Mesenchymal stem cell (in vitro differentiated cells and primary cell): ENCODE measurements around the gene ZNF407.
A peak's percentile ranks its signal among the peaks of the same experiment; 100 is the strongest.

Source experiments
- DNase-seq: peaks from one replicate; pipeline ENCODE4 v3.0.0-alpha.2; 2013
- H2AFZ ChIP-seq: one replicate; pipeline ENCODE4 v1.6.1; 2013; ENCODE audit warnings: low read depth, mild to moderate bottlenecking, control low read depth, inconsistent platforms, low read length, moderate library complexity
- H2AK5ac ChIP-seq: 2 replicates; pipeline ENCODE4 v1.6.1; 2013; ENCODE audit warnings: low read length, moderate library complexity, mild to moderate bottlenecking, inconsistent platforms; ENCODE audit not compliant: severe bottlenecking
- H2BK120ac ChIP-seq: one replicate; pipeline ENCODE4 v1.6.1; 2013; ENCODE audit warnings: low read depth, mild to moderate bottlenecking, inconsistent platforms, low read length, moderate library complexity
- H2BK12ac ChIP-seq, 2 experiments: one replicate each; pipeline ENCODE4 v1.6.1; 2013; ENCODE audit warnings: inconsistent platforms in 2 of 2, low read length in 2 of 2, mild to moderate bottlenecking in 2 of 2, moderate library complexity in 2 of 2, control low read depth in 1 of 2
- H2BK15ac ChIP-seq: one replicate; pipeline ENCODE4 v1.6.1; 2013; ENCODE audit warnings: mild to moderate bottlenecking, low read depth, inconsistent platforms; ENCODE audit not compliant: poor library complexity, severe bottlenecking
- H2BK5ac ChIP-seq: 2 replicates; pipeline ENCODE4 v1.6.1; 2013; ENCODE audit warnings: low read depth, mild to moderate bottlenecking, low read length, control low read depth, inconsistent platforms; ENCODE audit not compliant: poor library complexity, severe bottlenecking
- H3K14ac ChIP-seq, 2 experiments: one replicate each; pipeline ENCODE4 v1.6.1; 2013; ENCODE audit warnings: inconsistent platforms in 2 of 2, low read length in 2 of 2, control low read depth in 1 of 2, mild to moderate bottlenecking in 1 of 2, moderate library complexity in 1 of 2
- H3K18ac ChIP-seq, 2 experiments: one replicate each; pipeline ENCODE4 v1.6.1; 2013; ENCODE audit warnings: inconsistent platforms in 2 of 2, low read length in 2 of 2, control low read depth in 1 of 2, low read depth in 1 of 2, mild to moderate bottlenecking in 1 of 2
- H3K23ac ChIP-seq, 2 experiments: one replicate each; pipeline ENCODE4 v1.6.1; 2013; ENCODE audit warnings: inconsistent platforms in 2 of 2, low read length in 2 of 2, mild to moderate bottlenecking in 2 of 2, moderate library complexity in 2 of 2, control low read depth in 1 of 2
- H3K27ac ChIP-seq: 2 replicates; pipeline ENCODE4 v1.5.1; 2013; ENCODE audit warnings: mild to moderate bottlenecking, moderate library complexity, low read length, control low read depth, inconsistent platforms; ENCODE audit not compliant: poor library complexity, severe bottlenecking
- H3K27me3 ChIP-seq, 2 experiments: 2 replicates each; pipeline versions ENCODE4 v1.6.1 to v1.7.0; 2013; ENCODE audit warnings: low read length in 2 of 2, mild to moderate bottlenecking in 2 of 2, moderate library complexity in 2 of 2, control low read depth in 1 of 2, inconsistent platforms in 1 of 2; ENCODE audit not compliant: control insufficient read depth in 1 of 2, insufficient read depth in 1 of 2
- H3K36me3 ChIP-seq, 2 experiments: 2 replicates each; pipeline versions ENCODE4 v1.6.1 to v1.7.0; 2013; ENCODE audit warnings: low read length in 2 of 2, control low read depth in 1 of 2, inconsistent platforms in 1 of 2, low read depth in 1 of 2, mild to moderate bottlenecking in 1 of 2; ENCODE audit not compliant: insufficient read depth in 2 of 2, control insufficient read depth in 1 of 2
- H3K4ac ChIP-seq, 2 experiments: one replicate each; pipeline ENCODE4 v1.6.1; 2013; ENCODE audit warnings: inconsistent platforms in 2 of 2, low read length in 2 of 2, mild to moderate bottlenecking in 2 of 2, moderate library complexity in 2 of 2, control low read depth in 1 of 2, low read depth in 1 of 2
- H3K4me1 ChIP-seq: 2 replicates; pipeline ENCODE4 v1.6.1; 2013; ENCODE audit warnings: low read depth, low read length, control low read depth; ENCODE audit not compliant: control insufficient read depth, insufficient read depth
- H3K4me2 ChIP-seq: 2 replicates; pipeline ENCODE4 v1.6.1; 2013; ENCODE audit warnings: low read length, mild to moderate bottlenecking, inconsistent platforms; ENCODE audit not compliant: poor library complexity, severe bottlenecking
- H3K4me3 ChIP-seq, 2 experiments: 2 replicates each; pipeline versions ENCODE4 v1.5.1 to v1.7.0; 2013; ENCODE audit warnings: low read length in 2 of 2, mild to moderate bottlenecking in 2 of 2, control low read depth in 1 of 2, low read depth in 1 of 2; ENCODE audit not compliant: insufficient read depth in 1 of 2
- H3K79me1 ChIP-seq: replicated peaks from 2 replicates; pipeline ENCODE4 v1.6.1; 2013; ENCODE audit warnings: mild to moderate bottlenecking, control low read depth, low read length, inconsistent platforms; ENCODE audit not compliant: poor library complexity, severe bottlenecking
- H3K9ac ChIP-seq: 2 replicates; pipeline ENCODE4 v1.7.0; 2013; ENCODE audit warnings: mild to moderate bottlenecking, low read length, moderate library complexity
- H3K9me3 ChIP-seq: 2 replicates; pipeline ENCODE4 v1.7.0; 2013; ENCODE audit warnings: mild to moderate bottlenecking, low read length; ENCODE audit not compliant: control insufficient read depth
- H4K8ac ChIP-seq: one replicate; pipeline ENCODE4 v1.6.1; 2013; ENCODE audit warnings: inconsistent platforms, mild to moderate bottlenecking, low read length, moderate library complexity
- H4K91ac ChIP-seq: one replicate; pipeline ENCODE4 v1.6.1; 2013; ENCODE audit warnings: mild to moderate bottlenecking, low read length, inconsistent platforms
- WGBS: methylation state at CpG from one replicate; pipeline ENCODE4 v1.1.7; 2013; ENCODE audit warnings: mixed read lengths; 5-methylcytosine and 5-hydroxymethylcytosine counted together

ZNF407 gene

DNA sequence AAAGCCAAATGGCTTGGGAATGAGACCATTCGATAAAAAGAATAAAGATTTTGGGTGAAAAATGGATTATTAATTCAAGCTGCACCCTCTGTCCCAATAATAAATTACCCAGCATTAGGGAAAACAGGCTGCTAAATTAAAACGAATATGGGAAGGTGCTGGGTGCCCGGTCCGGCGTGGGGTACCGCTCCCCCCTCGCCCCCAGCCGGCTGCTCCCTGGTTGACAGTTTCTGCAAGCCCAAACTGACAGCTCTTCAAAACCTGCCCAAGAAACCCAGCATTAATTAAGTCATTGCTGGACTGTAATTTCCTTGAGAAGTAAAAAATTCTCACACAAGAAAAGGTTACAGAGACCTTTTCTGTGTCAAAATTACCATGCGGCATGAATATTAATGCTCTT, 512.6 kb downstream of the ZNF407 start:
- Histone ChIP-seq H3K23ac (no peak overlapping the region), H3K4me2 (no peak overlapping the region), H2BK120ac (no peak overlapping the region), H3K36me3 (no peaks in the 10 kb centered on the region), H3K14ac (no peak overlapping the region), H2BK5ac (no peak overlapping the region), H3K9ac (no peak overlapping the region), H3K27ac (no peak overlapping the region), H3K4ac (no peak overlapping the region), H4K8ac (no peak overlapping the region), H3K27me3 (peaks cover 0 to 7% of the 10 kb centered on the region in 2 experiments), H2AFZ (no peak overlapping the region), H2AK5ac (no peak overlapping the region), H4K91ac (no peak overlapping the region), H3K79me1 (no peaks in the 10 kb centered on the region), H3K9me3 (no peaks in the 10 kb centered on the region), H2BK12ac (no peak overlapping the region), H3K4me1 (peaks cover 2% of the 10 kb centered on the region), H3K4me3 (no peak overlapping the region), H3K18ac (no peak overlapping the region), H2BK15ac (no peak overlapping the region)
- 94% methylated on average over 8 of the region's 9 CpGs for WGBS
- DNase-seq: no peak

DNA sequence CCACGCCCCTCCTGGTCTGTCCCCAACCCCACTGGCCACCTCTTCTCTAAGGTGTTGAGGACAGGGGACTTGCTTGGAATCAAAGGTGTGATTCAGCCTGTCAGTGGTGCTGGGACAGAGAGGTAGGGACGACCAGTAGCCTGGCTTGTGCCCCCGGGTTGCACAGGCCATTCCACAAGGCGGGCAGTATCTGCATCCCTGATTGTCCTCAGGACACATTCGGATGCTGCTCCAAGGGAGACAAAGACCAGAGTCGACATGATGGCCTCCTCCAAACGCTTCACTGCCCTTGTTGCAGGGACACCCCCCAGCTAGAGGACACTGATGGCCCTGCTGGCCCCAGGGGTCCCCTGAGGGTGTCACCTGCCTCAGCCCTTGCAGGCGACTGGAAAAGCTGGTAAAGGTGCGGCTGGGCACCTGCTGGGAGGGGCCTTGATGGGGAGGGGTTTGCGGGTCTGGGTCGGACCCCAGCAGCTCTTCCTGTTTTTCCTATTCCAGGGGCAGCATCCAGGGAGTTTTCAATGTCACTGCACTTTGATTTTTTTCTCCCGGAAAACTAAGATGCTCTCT, 513.3 kb downstream of the ZNF407 start:
- no peaks in the 10 kb centered on the region for H3K9me3 ChIP-seq
- H2BK12ac ChIP-seq: no peak overlapping the region
- H3K27ac ChIP-seq: no peak overlapping the region
- WGBS: 79% methylated on average over 10 of the region's 12 CpGs
- H2BK120ac ChIP-seq: no peak overlapping the region
- H3K23ac ChIP-seq: no peak overlapping the region
- H2AK5ac ChIP-seq: no peak overlapping the region
- no peak overlapping the region for H3K14ac ChIP-seq
- peaks cover 2% of the 10 kb centered on the region for H3K4me1 ChIP-seq
- no peak overlapping the region for H3K4me2 ChIP-seq
- H3K9ac ChIP-seq: no peak overlapping the region
- no peak overlapping the region for H2BK15ac ChIP-seq
- H4K91ac ChIP-seq: no peak overlapping the region
- H3K18ac ChIP-seq: no peak overlapping the region
- H2AFZ ChIP-seq: no peak overlapping the region
- no peak overlapping the region for H4K8ac ChIP-seq
- no peaks in the 10 kb centered on the region for H3K79me1 ChIP-seq
- H3K27me3 ChIP-seq: peaks cover 0 to 12% of the 10 kb centered on the region in 2 experiments
- no peak for DNase-seq
- H3K4ac ChIP-seq: no peak overlapping the region
- no peak overlapping the region for H3K4me3 ChIP-seq
- no peaks in the 10 kb centered on the region for H3K36me3 ChIP-seq
- H2BK5ac ChIP-seq: no peak overlapping the region

DNA sequence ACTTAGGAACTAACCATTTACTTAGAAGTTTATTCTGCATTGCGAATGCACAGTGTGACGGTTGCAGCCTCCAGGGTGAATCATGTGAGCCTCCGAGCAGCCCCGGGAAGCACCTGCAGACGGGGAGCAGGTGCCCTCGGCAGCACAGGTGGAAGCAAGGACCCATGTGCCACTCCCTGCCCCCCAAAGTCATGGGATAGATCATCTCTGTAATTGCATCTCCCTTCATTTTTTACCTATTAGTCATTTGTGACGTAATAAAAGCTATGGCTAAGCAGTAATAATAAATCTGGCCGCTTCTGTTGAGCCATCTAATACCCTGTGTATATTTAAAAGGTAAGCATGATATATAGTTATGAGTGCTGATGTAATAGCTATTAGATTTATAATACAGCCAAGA, 514.1 kb downstream of the ZNF407 start:
- H3K27me3 ChIP-seq: peaks cover 2 to 12% of the 10 kb centered on the region in 2 experiments
- H3K18ac ChIP-seq: no peak overlapping the region
- DNase-seq: peak; percentile 8
- no peak overlapping the region for H3K4me2 ChIP-seq
- H3K4me3 ChIP-seq: no peak overlapping the region
- no peak overlapping the region for H2AFZ ChIP-seq
- H3K9ac ChIP-seq: no peak overlapping the region
- H3K4me1 ChIP-seq: peaks cover 2% of the 10 kb centered on the region
- no peak overlapping the region for H3K27ac ChIP-seq
- H4K8ac ChIP-seq: no peak overlapping the region
- H2BK15ac ChIP-seq: no peak overlapping the region
- H3K36me3 ChIP-seq: no peaks in the 10 kb centered on the region
- 83% methylated on average over 6 of the region's 8 CpGs for WGBS
- H3K9me3 ChIP-seq: no peaks in the 10 kb centered on the region
- no peak overlapping the region for H3K23ac ChIP-seq
- H2BK5ac ChIP-seq: no peak overlapping the region
- H3K14ac ChIP-seq: no peak overlapping the region
- H2BK120ac ChIP-seq: no peak overlapping the region
- H2BK12ac ChIP-seq: no peak overlapping the region
- no peak overlapping the region for H2AK5ac ChIP-seq
- H4K91ac ChIP-seq: no peak overlapping the region
- H3K4ac ChIP-seq: no peak overlapping the region
- H3K79me1 ChIP-seq: no peaks in the 10 kb centered on the region

DNA sequence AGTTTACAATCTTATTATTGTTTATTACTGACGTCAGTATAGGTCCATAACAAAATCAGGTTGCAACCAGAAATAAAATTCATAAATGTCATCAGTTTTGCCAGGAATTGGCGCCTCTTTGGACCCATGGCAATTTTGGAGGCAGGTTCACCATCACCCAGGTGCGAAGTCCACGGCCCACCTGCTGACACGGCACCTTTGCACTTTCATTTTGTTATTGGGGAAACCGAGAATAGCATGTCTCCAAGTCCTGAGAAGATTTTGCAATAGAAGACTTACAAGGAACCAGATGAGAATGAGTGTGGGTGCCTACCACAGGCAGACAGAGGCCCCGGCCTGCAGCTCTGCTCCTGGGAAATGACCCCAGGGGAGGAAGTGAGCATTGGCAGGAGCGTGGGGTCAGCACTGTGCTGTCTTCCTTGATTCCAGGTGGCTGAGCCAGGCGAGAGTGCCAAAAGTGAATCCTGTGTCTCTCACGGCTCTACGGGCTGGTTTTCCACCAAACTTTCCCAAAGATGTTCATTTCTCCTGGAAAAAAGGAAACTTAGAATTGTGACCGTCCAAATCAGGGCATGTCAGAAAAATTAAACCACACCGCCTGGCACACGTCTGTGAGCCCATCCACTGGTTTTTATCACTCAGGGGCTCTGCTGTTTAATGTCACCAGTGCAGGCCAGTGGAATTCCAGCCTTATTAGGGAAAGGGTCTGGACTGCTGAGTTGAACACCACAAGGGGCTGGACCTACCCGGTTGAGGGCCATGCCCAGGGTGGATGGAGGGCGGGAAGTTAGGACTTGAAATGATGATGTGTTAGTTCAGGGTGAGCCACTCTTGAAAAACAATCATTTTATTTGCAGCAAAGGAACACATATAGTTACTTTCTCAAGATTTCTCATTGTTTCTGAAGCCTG, 514.8 kb downstream of the ZNF407 start:
- H2BK15ac ChIP-seq: no peak overlapping the region
- no peak for DNase-seq
- H4K91ac ChIP-seq: no peak overlapping the region
- WGBS: 83% methylated on average over 15 of the region's 16 CpGs
- H4K8ac ChIP-seq: no peak overlapping the region
- H3K27me3 ChIP-seq: peaks cover 4 to 12% of the 10 kb centered on the region in 2 experiments
- H3K4me1 ChIP-seq: peaks cover 2% of the 10 kb centered on the region
- no peak overlapping the region for H2BK5ac ChIP-seq
- H3K27ac ChIP-seq: no peak overlapping the region
- H2BK120ac ChIP-seq: no peak overlapping the region
- no peak overlapping the region for H2AK5ac ChIP-seq
- H3K4me2 ChIP-seq: no peak overlapping the region
- no peak overlapping the region for H3K4ac ChIP-seq
- no peak overlapping the region for H2BK12ac ChIP-seq
- H3K14ac ChIP-seq: no peak overlapping the region
- no peaks in the 10 kb centered on the region for H3K79me1 ChIP-seq
- H3K9me3 ChIP-seq: no peaks in the 10 kb centered on the region
- no peak overlapping the region for H3K9ac ChIP-seq
- H3K23ac ChIP-seq: no peak overlapping the region
- H3K18ac ChIP-seq: no peak overlapping the region
- H2AFZ ChIP-seq: no peak overlapping the region
- no peak overlapping the region for H3K4me3 ChIP-seq
- no peaks in the 10 kb centered on the region for H3K36me3 ChIP-seq
